SU-DHL-6 (cell line): ENCODE results near the gene MARS1.

Experiments used
- CTCF ChIP-seq: fragments of 200-600 bp; sonication (generic); IDR thresholded peaks from one replicate; pipeline ENCODE4 v1.5.1; 2017; ENCODE audit warnings: antibody characterized with exemption, mild to moderate bottlenecking, low read length, moderate library complexity; ENCODE audit not compliant: insufficient read depth, poor library complexity, severe bottlenecking
- EZH2phosphoT487 ChIP-seq: fragments of 200-600 bp; sonication (generic), shearing (Covaris generic); conservative IDR thresholded peaks from 2 replicates; pipeline ENCODE4 v1.6.1; 2018; ENCODE audit warnings: mild to moderate bottlenecking, antibody characterized with exemption, low read length, moderate library complexity, mixed read lengths

GRCh38 chr12:57497223-57498131 lies 9.6 kb downstream of the MARS1 start:
- TF ChIP-seq EZH2phosphoT487: no peak
- TF ChIP-seq CTCF: no peak
